ENCODE data around the gene OGFRL1.
A peak's percentile ranks its signal among the peaks of the same experiment; 100 is the strongest.

OGFRL1 gene

GRCh38 chr6:71288228-71289038, at the start of gene OGFRL1:
Gene OGFRL1, plus strand, starts transcription at chr6:71288811. Its CDS starts 126 bp downstream, at chr6:71288937.
- Histone ChIP-seq H3K4me3 (ENCODE audit: low read depth, low read length) (peak within 1 kb of the TSS; percentile 59), H3K9ac (ENCODE audit: low read depth, low read length) (no peak within 1 kb of the TSS), H3K4me1 (ENCODE audit: control insufficient read depth, insufficient read depth, low read length) (peaks cover 9% of the 10 kb centered on the region), H3K36me3 (ENCODE audit: control insufficient read depth, insufficient read depth, low read length) (no peaks in the 10 kb centered on the region), H3K9me3 (ENCODE audit: control insufficient read depth, insufficient read depth, low read length) (no peaks in the 10 kb centered on the region), H3K27me3 (ENCODE audit: control insufficient read depth, insufficient read depth, low read length) (peaks cover 6% of the 10 kb centered on the region)

GRCh38 chr6:71239694-71240093, 48.9 kb upstream of the OGFRL1 start:
- no peaks in the 10 kb centered on the region for H3K9me3 ChIP-seq (ENCODE audit: control insufficient read depth, insufficient read depth, low read length)
- H3K36me3 ChIP-seq (ENCODE audit: control insufficient read depth, insufficient read depth, low read length) = no peaks in the 10 kb centered on the region
- no peak overlapping the region for H3K9ac ChIP-seq (ENCODE audit: low read depth, low read length)
- no peaks in the 10 kb centered on the region for H3K4me1 ChIP-seq (ENCODE audit: control insufficient read depth, insufficient read depth, low read length)
- no peak overlapping the region for H3K4me3 ChIP-seq (ENCODE audit: low read depth, low read length)
- H3K27me3 ChIP-seq (ENCODE audit: control insufficient read depth, insufficient read depth, low read length) = no peaks in the 10 kb centered on the region

- H3K4me1 ChIP-seq (ENCODE audit: control insufficient read depth, insufficient read depth, low read length) = no peaks in the 10 kb centered on the region
- H3K27me3 ChIP-seq (ENCODE audit: control insufficient read depth, insufficient read depth, low read length) = no peaks in the 10 kb centered on the region
- no peaks in the 10 kb centered on the region for H3K9me3 ChIP-seq (ENCODE audit: control insufficient read depth, insufficient read depth, low read length)
- no peak overlapping the region for H3K9ac ChIP-seq (ENCODE audit: low read depth, low read length)
- H3K36me3 ChIP-seq (ENCODE audit: control insufficient read depth, insufficient read depth, low read length) = no peaks in the 10 kb centered on the region
- H3K4me3 ChIP-seq (ENCODE audit: low read depth, low read length) = no peak overlapping the region
Observed at GRCh38 chr6:71245265-71246049, 43.2 kb upstream of the OGFRL1 start.

- Histone ChIP-seq H3K4me3 (ENCODE audit: low read depth, low read length) (no peak overlapping the region), H3K27me3 (ENCODE audit: control insufficient read depth, insufficient read depth, low read length) (no peaks in the 10 kb centered on the region), H3K9ac (ENCODE audit: low read depth, low read length) (no peak overlapping the region), H3K36me3 (ENCODE audit: control insufficient read depth, insufficient read depth, low read length) (no peaks in the 10 kb centered on the region), H3K4me1 (ENCODE audit: control insufficient read depth, insufficient read depth, low read length) (no peaks in the 10 kb centered on the region), H3K9me3 (ENCODE audit: control insufficient read depth, insufficient read depth, low read length) (no peaks in the 10 kb centered on the region)
Observed at GRCh38 chr6:71246596-71246995, 42.0 kb upstream of the OGFRL1 start.

GRCh38 chr6:71248306-71248765, 40.3 kb upstream of the OGFRL1 start:
- Histone ChIP-seq H3K4me1 (ENCODE audit: control insufficient read depth, insufficient read depth, low read length) (no peaks in the 10 kb centered on the region), H3K9me3 (ENCODE audit: control insufficient read depth, insufficient read depth, low read length) (no peaks in the 10 kb centered on the region)

GRCh38 chr6:71248878-71249544, 39.6 kb upstream of the OGFRL1 start:
- no peak overlapping the region for H3K4me3 ChIP-seq (ENCODE audit: low read depth, low read length)
- H3K36me3 ChIP-seq (ENCODE audit: control insufficient read depth, insufficient read depth, low read length) = no peaks in the 10 kb centered on the region
- H3K9me3 ChIP-seq (ENCODE audit: control insufficient read depth, insufficient read depth, low read length) = no peaks in the 10 kb centered on the region
- H3K27me3 ChIP-seq (ENCODE audit: control insufficient read depth, insufficient read depth, low read length) = no peaks in the 10 kb centered on the region
- H3K4me1 ChIP-seq (ENCODE audit: control insufficient read depth, insufficient read depth, low read length) = no peaks in the 10 kb centered on the region
- no peak overlapping the region for H3K9ac ChIP-seq (ENCODE audit: low read depth, low read length)

More at GRCh38 chr6:71248306-71248765, 40.3 kb upstream of the OGFRL1 start:
- Histone ChIP-seq H3K27me3 (ENCODE audit: control insufficient read depth, insufficient read depth, low read length) (no peaks in the 10 kb centered on the region), H3K4me3 (ENCODE audit: low read depth, low read length) (no peak overlapping the region), H3K36me3 (ENCODE audit: control insufficient read depth, insufficient read depth, low read length) (no peaks in the 10 kb centered on the region), H3K9ac (ENCODE audit: low read depth, low read length) (no peak overlapping the region)

- no peak overlapping the region for H3K9ac ChIP-seq (ENCODE audit: low read depth, low read length)
- H3K36me3 ChIP-seq (ENCODE audit: control insufficient read depth, insufficient read depth, low read length) = no peaks in the 10 kb centered on the region
- no peaks in the 10 kb centered on the region for H3K27me3 ChIP-seq (ENCODE audit: control insufficient read depth, insufficient read depth, low read length)
- H3K9me3 ChIP-seq (ENCODE audit: control insufficient read depth, insufficient read depth, low read length) = no peaks in the 10 kb centered on the region
- H3K4me1 ChIP-seq (ENCODE audit: control insufficient read depth, insufficient read depth, low read length) = peaks cover 3% of the 10 kb centered on the region
- H3K4me3 ChIP-seq (ENCODE audit: low read depth, low read length) = no peak overlapping the region
Observed at GRCh38 chr6:71250099-71250602, 38.5 kb upstream of the OGFRL1 start.

- H3K4me3 ChIP-seq (ENCODE audit: low read depth, low read length) = no peak overlapping the region
- no peaks in the 10 kb centered on the region for H3K27me3 ChIP-seq (ENCODE audit: control insufficient read depth, insufficient read depth, low read length)
- H3K9me3 ChIP-seq (ENCODE audit: control insufficient read depth, insufficient read depth, low read length) = no peaks in the 10 kb centered on the region
- H3K9ac ChIP-seq (ENCODE audit: low read depth, low read length) = no peak overlapping the region
- no peaks in the 10 kb centered on the region for H3K36me3 ChIP-seq (ENCODE audit: control insufficient read depth, insufficient read depth, low read length)
- H3K4me1 ChIP-seq (ENCODE audit: control insufficient read depth, insufficient read depth, low read length) = peaks cover 3% of the 10 kb centered on the region
Observed at GRCh38 chr6:71252410-71252809, 36.2 kb upstream of the OGFRL1 start.

GRCh38 chr6:71252960-71253359, 35.7 kb upstream of the OGFRL1 start:
- Histone ChIP-seq H3K9ac (ENCODE audit: low read depth, low read length) (no peak overlapping the region), H3K27me3 (ENCODE audit: control insufficient read depth, insufficient read depth, low read length) (no peaks in the 10 kb centered on the region), H3K4me3 (ENCODE audit: low read depth, low read length) (no peak overlapping the region), H3K9me3 (ENCODE audit: control insufficient read depth, insufficient read depth, low read length) (no peaks in the 10 kb centered on the region), H3K4me1 (ENCODE audit: control insufficient read depth, insufficient read depth, low read length) (peaks cover 3% of the 10 kb centered on the region), H3K36me3 (ENCODE audit: control insufficient read depth, insufficient read depth, low read length) (no peaks in the 10 kb centered on the region)

- Histone ChIP-seq H3K36me3 (ENCODE audit: control insufficient read depth, insufficient read depth, low read length) (no peaks in the 10 kb centered on the region), H3K9ac (ENCODE audit: low read depth, low read length) (no peak overlapping the region), H3K27me3 (ENCODE audit: control insufficient read depth, insufficient read depth, low read length) (no peaks in the 10 kb centered on the region), H3K4me1 (ENCODE audit: control insufficient read depth, insufficient read depth, low read length) (peaks cover 3% of the 10 kb centered on the region), H3K4me3 (ENCODE audit: low read depth, low read length) (no peak overlapping the region), H3K9me3 (ENCODE audit: control insufficient read depth, insufficient read depth, low read length) (no peaks in the 10 kb centered on the region)
Observed at GRCh38 chr6:71254323-71254722, 34.3 kb upstream of the OGFRL1 start.

- no peaks in the 10 kb centered on the region for H3K36me3 ChIP-seq (ENCODE audit: control insufficient read depth, insufficient read depth, low read length)
- no peak overlapping the region for H3K4me3 ChIP-seq (ENCODE audit: low read depth, low read length)
- H3K9me3 ChIP-seq (ENCODE audit: control insufficient read depth, insufficient read depth, low read length) = no peaks in the 10 kb centered on the region
- no peaks in the 10 kb centered on the region for H3K27me3 ChIP-seq (ENCODE audit: control insufficient read depth, insufficient read depth, low read length)
- no peak overlapping the region for H3K9ac ChIP-seq (ENCODE audit: low read depth, low read length)
- peaks cover 3% of the 10 kb centered on the region for H3K4me1 ChIP-seq (ENCODE audit: control insufficient read depth, insufficient read depth, low read length)
Observed at GRCh38 chr6:71258078-71258866, 30.3 kb upstream of the OGFRL1 start.

Data from iPS-15b (cell line).